Measurements from ENCODE around the gene DOCK3. TPM values are rescaled to one million over a fixed set of nuclear protein-coding genes. Genes with fewer than 3 reads are reported as not detected.

Gene DOCK3
- total RNA-seq, 1 donor, result under 0.01 TPM

- no peak overlapping the region for H3K4me3 ChIP-seq (ENCODE audit: low read depth, low read length)
- no peak for TF ChIP-seq CTCF (IDR thresholded peaks at IDR 0.05; ENCODE audit: insufficient read depth, low read depth, low read length)
- DNase-seq (ENCODE audit: low read depth), result no peak
These were observed 706.0 kb downstream of the DOCK3 start for GRCh38 chr3:51380601-51381332.

GRCh38 chr3:51381333-51381705, 706.6 kb downstream of the DOCK3 start:
- no peak for TF ChIP-seq CTCF (IDR thresholded peaks at IDR 0.05; ENCODE audit: insufficient read depth, low read depth, low read length)
- H3K4me3 ChIP-seq (ENCODE audit: low read depth, low read length), result no peak overlapping the region
- DNase-seq (ENCODE audit: low read depth), result no peak

- no peak overlapping the region for H3K4me3 ChIP-seq (ENCODE audit: low read depth, low read length)
- no peak for TF ChIP-seq CTCF (IDR thresholded peaks at IDR 0.05; ENCODE audit: insufficient read depth, low read depth, low read length)
- DNase-seq (ENCODE audit: low read depth), result no peak
These were observed 707.5 kb downstream of the DOCK3 start for GRCh38 chr3:51382076-51382745.

GRCh38 chr3:51382947-51383578, 708.3 kb downstream of the DOCK3 start:
- no peak for DNase-seq (ENCODE audit: low read depth)
- TF ChIP-seq CTCF (IDR thresholded peaks at IDR 0.05; ENCODE audit: insufficient read depth, low read depth, low read length), result no peak
- no peak overlapping the region for H3K4me3 ChIP-seq (ENCODE audit: low read depth, low read length)

- H3K4me3 ChIP-seq (ENCODE audit: low read depth, low read length), result peak overlapping the region; percentile 98
- DNase-seq (ENCODE audit: low read depth), result peak; percentile 12
- TF ChIP-seq CTCF (IDR thresholded peaks at IDR 0.05; ENCODE audit: insufficient read depth, low read depth, low read length), result no peak
These were observed 709.5 kb downstream of the DOCK3 start for GRCh38 chr3:51384055-51384725.

- peak within 1 kb of the TSS; percentile 98 for H3K4me3 ChIP-seq (ENCODE audit: low read depth, low read length)
- DNase-seq (ENCODE audit: low read depth), result peak; percentile 98
- TF ChIP-seq CTCF (IDR thresholded peaks at IDR 0.05; ENCODE audit: insufficient read depth, low read depth, low read length), result no peak
These were observed 710.2 kb downstream of the DOCK3 start, which contains the start of gene MANF for GRCh38 chr3:51384726-51385473. Gene MANF (plus strand): TSS chr3:51385291. CDS start chr3:51385343, 52 bp downstream.
